ENCODE measurements around the gene RFXAP.

GRCh38 chr13:36813225-36813624 is 5.8 kb upstream of the RFXAP start:
- TF ChIP-seq CTCF (IDR thresholded peaks at IDR 0.05; ENCODE audit: poor library complexity, severe bottlenecking) (no peak), EZH2 (IDR thresholded peaks at IDR 0.05; ENCODE audit: borderline replicate concordance, insufficient read depth, low read length, poor library complexity, severe bottlenecking) (no peak), POLR2AphosphoS5 (IDR thresholded peaks at IDR 0.05) (no peak), RAD21 (conservative IDR thresholded peaks at IDR 0.05) (no peak), EP300 (conservative IDR thresholded peaks at IDR 0.05; ENCODE audit: poor library complexity, severe bottlenecking) (no peak), REST (IDR thresholded peaks at IDR 0.05; ENCODE audit: borderline replicate concordance) (no peak), SMC3 (conservative IDR thresholded peaks at IDR 0.05; ENCODE audit: poor library complexity) (no peak), MXI1 (conservative IDR thresholded peaks at IDR 0.05; ENCODE audit: poor library complexity, severe bottlenecking) (no peak)
